Endothelial cell of umbilical vein (primary cell): ENCODE results near the gene TLR5. TPM values are rescaled to one million over a fixed set of nuclear protein-coding genes. Genes with fewer than 3 reads are reported as not detected.

Source experiments
- BruUV-seq: library from RNA; stranded (reverse); fragments of 400-500 nt; replicated peaks from 2 replicates; lab custom pipeline; 2021; lab: Mats Ljungman, UMichigan
- CTCF ChIA-PET: fragments of 300-600, 350-600 bp; sonication (Branson Sonifier 250); formaldehyde crosslinking; loops from one replicate; lab custom pipeline; 2021; ENCODE audit warnings: antibody characterized with exemption, inconsistent platforms; lab: Charles Lee
- POLR2A ChIA-PET: fragments of 300-600, 350-600 bp; sonication (Branson Sonifier 250); formaldehyde crosslinking; loops from one replicate; lab custom pipeline; 2021; ENCODE audit warnings: antibody characterized with exemption, inconsistent platforms; lab: Charles Lee
- DNase-seq: peaks from one replicate; pipeline ENCODE4 v3.0.0-alpha.2; 2011; ENCODE audit warnings: low read depth, low spot score
- FAIRE-seq: peaks from 2 replicates; lab custom pipeline; 2011; peaks lifted over from hg19 to GRCh38; lab: Jason Lieb, UNC
- H2AFZ ChIP-seq: 2 replicates; pipeline ENCODE4 v1.6.0; 2012; ENCODE audit warnings: low read depth, low read length, control low read depth, inconsistent platforms
- H3K27ac ChIP-seq: 2 replicates; pipeline ENCODE4 v1.5.1; 2011; ENCODE audit warnings: low read depth, mild to moderate bottlenecking, control low read depth, low read length, moderate library complexity; ENCODE audit not compliant: insufficient read depth
- H3K27me3 ChIP-seq, 2 experiments: 2 replicates each; pipeline versions ENCODE4 v1.6.0 to v1.6.1; 2011; ENCODE audit warnings: low read length in 2 of 2, mixed read lengths in 1 of 2; ENCODE audit not compliant: control insufficient read depth in 2 of 2, insufficient read depth in 2 of 2
- H3K36me3 ChIP-seq, 2 experiments: 2 replicates in 1 of 2; 3 replicates in 1 of 2; pipeline ENCODE4 v1.5.1; 2011; ENCODE audit warnings: low read length in 2 of 2, mild to moderate bottlenecking in 1 of 2, moderate library complexity in 1 of 2; ENCODE audit not compliant: control insufficient read depth in 2 of 2, insufficient read depth in 2 of 2; ENCODE audit errors: extremely low read depth in 1 of 2
- H3K4me1 ChIP-seq: 3 replicates; pipeline ENCODE4 v1.5.1; 2011; ENCODE audit warnings: mild to moderate bottlenecking, low read length; ENCODE audit not compliant: control insufficient read depth, insufficient read depth; ENCODE audit errors: extremely low read depth
- H3K4me2 ChIP-seq: 2 replicates; pipeline ENCODE4 v1.6.1; 2011; ENCODE audit warnings: low read length, control low read depth, mixed read lengths; ENCODE audit not compliant: insufficient read depth
- H3K4me3 ChIP-seq, 3 experiments: fragments of 200-600 bp in 1 of 3; sonication (generic), shearing (Covaris generic) in 1 of 3; replicated peaks in 1 of 3; 2 replicates each; pipeline ENCODE4 v1.5.1; 2011 to 2016; ENCODE audit warnings: control low read depth in 3 of 3, low read length in 3 of 3, mild to moderate bottlenecking in 2 of 3, inconsistent platforms in 1 of 3, low read depth in 1 of 3, moderate library complexity in 1 of 3; ENCODE audit not compliant: insufficient read depth in 1 of 3
- H3K79me2 ChIP-seq: 2 replicates; pipeline ENCODE4 v1.6.0; 2012; ENCODE audit warnings: low read length, inconsistent platforms; ENCODE audit not compliant: control insufficient read depth, insufficient read depth
- H3K9ac ChIP-seq: replicated peaks from 2 replicates; pipeline ENCODE3; 2011; ENCODE audit warnings: low read length, control low read depth; ENCODE audit not compliant: insufficient read depth; ENCODE audit errors: extremely low read depth
- H3K9me1 ChIP-seq: replicated peaks from 3 replicates; pipeline ENCODE4 v1.6.0; 2011; ENCODE audit warnings: mild to moderate bottlenecking, low read length; ENCODE audit not compliant: control insufficient read depth, insufficient read depth; ENCODE audit errors: extremely low read depth
- H3K9me3 ChIP-seq: replicated peaks from 2 replicates; pipeline ENCODE4 v1.5.1; 2012; ENCODE audit warnings: low read length, inconsistent platforms; ENCODE audit not compliant: control insufficient read depth, insufficient read depth
- H4K20me1 ChIP-seq: replicated peaks from 2 replicates; pipeline ENCODE3; 2011; ENCODE audit warnings: mild to moderate bottlenecking, low read length; ENCODE audit not compliant: control insufficient read depth, insufficient read depth; ENCODE audit errors: extremely low read depth
- EZH2 ChIP-seq: IDR thresholded peaks from 2 replicates; pipeline ENCODE4 v1.6.1; 2012; ENCODE audit warnings: borderline replicate concordance, low read depth, mild to moderate bottlenecking, moderate library complexity, low read length, inconsistent platforms; ENCODE audit not compliant: severe bottlenecking
- FOS ChIP-seq: IDR thresholded peaks from 2 replicates; pipeline ENCODE4 v1.6.1; 2011; ENCODE audit warnings: mild to moderate bottlenecking, low read length, moderate library complexity, borderline replicate concordance; ENCODE audit not compliant: insufficient read depth
- GATA2 ChIP-seq: IDR thresholded peaks from 2 replicates; pipeline ENCODE4 v1.7.0; 2011; ENCODE audit warnings: low read depth, mild to moderate bottlenecking, moderate library complexity, mixed read lengths, low read length; ENCODE audit not compliant: insufficient read length, insufficient read depth
- JUN ChIP-seq: IDR thresholded peaks from 2 replicates; pipeline ENCODE4 v1.6.1; 2011; ENCODE audit warnings: borderline replicate concordance, low read depth; ENCODE audit not compliant: insufficient read length, insufficient read depth
- MAX ChIP-seq: IDR thresholded peaks from 2 replicates; pipeline ENCODE4 v1.6.1; 2011; ENCODE audit not compliant: insufficient read depth, insufficient read length
- MYC ChIP-seq: IDR thresholded peaks from one replicate; pipeline ENCODE4 v1.6.1; 2011; ENCODE audit warnings: mild to moderate bottlenecking, low read depth, low read length
- POLR2A ChIP-seq: IDR thresholded peaks from 2 replicates; pipeline ENCODE4 v1.6.1; 2012; ENCODE audit warnings: low read depth, mild to moderate bottlenecking, control low read depth, low read length
- POLR2AphosphoS5 ChIP-seq: IDR thresholded peaks from 2 replicates; pipeline ENCODE4 v1.6.1; 2012; ENCODE audit warnings: low read depth, mild to moderate bottlenecking, control low read depth, low read length, moderate library complexity; ENCODE audit not compliant: insufficient read depth
- dilution Hi-C: fragments of 300-500 bp; cut with MboI; formaldehyde crosslinking; loops from one replicate; pipeline ENCODE4 v1.15.0; 2019; ENCODE audit warnings: low sequenced_read_pairs; ENCODE audit not compliant: extremely low pct_ligation_motif_present
- intact Hi-C: fragments of 100-400 bp; cut with micrococcal nuclease; formaldehyde crosslinking; loops from one replicate; pipeline ENCODE4 v1.10.0; 2022
- polyA plus RNA-seq, 4 experiments: library from polyadenylated mRNA; depleted of rRNA in 3 of 4; stranded (reverse) in 3 of 4; unstranded in 1 of 4; fragments of >200 nt; gene quantifications; 2 replicates each; pipeline versions ENCODE4 v1.2.1 to v1.2.3, GENCODE V29; 2011 to 2012; ENCODE audit warnings: missing spikeins in 1 of 4
- total RNA-seq: library from RNA; stranded (reverse); gene quantifications from 2 replicates; pipeline ENCODE4 v1.2.3, GENCODE V29; 2021
- TF ChIP-seq, protein P1 (sequence below), 2 donors: IDR thresholded peaks; 1 replicate in 1 of 2; 2 replicates in 1 of 2; pipeline ENCODE4 v1.5.1; 2011; ENCODE audit warnings: low read length in 2 of 2, mild to moderate bottlenecking in 2 of 2, moderate library complexity in 2 of 2, control low read depth in 1 of 2, inconsistent platforms in 1 of 2, low read depth in 1 of 2; ENCODE audit not compliant: insufficient read depth in 1 of 2; ENCODE audit errors: extremely low read depth in 1 of 2

Gene TLR5
- total and polyA plus RNA-seq, 2 donors (not counting 3 experiments of a cell fraction or from before 2014, with no cell fraction given) = 0.15 to 0.25 TPM

- DNase-seq (no peak), FAIRE-seq (no peak)
- Histone ChIP-seq H3K4me2 (no peak overlapping the region), H3K9me1 (no peaks in the 10 kb centered on the region), H3K4me3 (no peak overlapping the region), H4K20me1 (no peaks in the 10 kb centered on the region), H3K27me3 (peaks cover 0 to 1% of the 10 kb centered on the region in 2 experiments), H3K4me1 (peaks cover 6% of the 10 kb centered on the region), H3K9me3 (no peaks in the 10 kb centered on the region), H3K27ac (no peak overlapping the region), H2AFZ (no peak overlapping the region), H3K79me2 (no peaks in the 10 kb centered on the region), H3K9ac (no peak overlapping the region), H3K36me3 (no peaks in the 10 kb centered on the region)
- ChIA-PET POLR2A (no interaction called here), CTCF (interaction anchor here (1.2 to 1.4 kb wide), 2 partner anchors 48 to 58 kb away, joined by 3 to 6 read pairs; no protein-coding TSS in a partner anchor)
- TF ChIP-seq MYC = no peak
- TF ChIP-seq, protein P1, sequence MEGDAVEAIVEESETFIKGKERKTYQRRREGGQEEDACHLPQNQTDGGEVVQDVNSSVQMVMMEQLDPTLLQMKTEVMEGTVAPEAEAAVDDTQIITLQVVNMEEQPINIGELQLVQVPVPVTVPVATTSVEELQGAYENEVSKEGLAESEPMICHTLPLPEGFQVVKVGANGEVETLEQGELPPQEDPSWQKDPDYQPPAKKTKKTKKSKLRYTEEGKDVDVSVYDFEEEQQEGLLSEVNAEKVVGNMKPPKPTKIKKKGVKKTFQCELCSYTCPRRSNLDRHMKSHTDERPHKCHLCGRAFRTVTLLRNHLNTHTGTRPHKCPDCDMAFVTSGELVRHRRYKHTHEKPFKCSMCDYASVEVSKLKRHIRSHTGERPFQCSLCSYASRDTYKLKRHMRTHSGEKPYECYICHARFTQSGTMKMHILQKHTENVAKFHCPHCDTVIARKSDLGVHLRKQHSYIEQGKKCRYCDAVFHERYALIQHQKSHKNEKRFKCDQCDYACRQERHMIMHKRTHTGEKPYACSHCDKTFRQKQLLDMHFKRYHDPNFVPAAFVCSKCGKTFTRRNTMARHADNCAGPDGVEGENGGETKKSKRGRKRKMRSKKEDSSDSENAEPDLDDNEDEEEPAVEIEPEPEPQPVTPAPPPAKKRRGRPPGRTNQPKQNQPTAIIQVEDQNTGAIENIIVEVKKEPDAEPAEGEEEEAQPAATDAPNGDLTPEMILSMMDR (IDR thresholded peaks at IDR 0.05; ENCODE audit: extremely low read depth in 1 of 2, insufficient read depth in 1 of 2, low read depth in 1 of 2, low read length in 2 of 2) = no peak
- no peak for TF ChIP-seq FOS
- TF ChIP-seq POLR2A = no peak
- no peak for TF ChIP-seq JUN
- no peak for TF ChIP-seq MAX
- no peak for TF ChIP-seq GATA2
- TF ChIP-seq POLR2AphosphoS5 = no peak
- TF ChIP-seq EZH2 = no peak
- intact Hi-C loops = no loop called here
- no TSS peak for BruUV-seq
- dilution Hi-C loops = loop anchor here (25.0 kb wide), 1 partner anchor 289 kb away; no protein-coding TSS in a partner anchor
Observed at GRCh38 chr1:223075834-223076233, 67.2 kb downstream of the TLR5 start.
